OCI-LY7 (cell line): ENCODE measurements around the gene ACER3. TPM values are rescaled to one million over a fixed set of nuclear protein-coding genes. Genes with fewer than 3 reads are reported as not detected.

Experiments
- BruUV-seq: library from RNA; stranded (reverse); fragments of 400-500 nt; replicated peaks from 2 replicates; lab custom pipeline; 2021; lab: Mats Ljungman, UMichigan
- CTCF ChIA-PET: fragments of 300-600 bp; sonication (Branson Sonifier 250); formaldehyde crosslinking; loops from one replicate; lab custom pipeline; 2022; ENCODE audit warnings: antibody characterized with exemption; ENCODE audit not compliant: unreplicated experiment; lab: Charles Lee
- POLR2A ChIA-PET: fragments of 300-600 bp; sonication (Branson Sonifier 250); formaldehyde crosslinking; loops from one replicate; lab custom pipeline; 2022; ENCODE audit warnings: antibody characterized with exemption; lab: Charles Lee
- DNase-seq: peaks from one replicate; pipeline ENCODE4 v3.0.0-alpha.2; 2015; ENCODE audit warnings: low spot score
- H2AFZ ChIP-seq: fragments of 200-600 bp; sonication (generic), shearing (Covaris generic); 2 replicates; pipeline ENCODE4 v1.6.1; 2014; ENCODE audit warnings: mild to moderate bottlenecking, antibody characterized with exemption, low read length, moderate library complexity
- H3K27ac ChIP-seq: fragments of 200-600 bp; sonication (generic); 2 replicates; pipeline ENCODE4 v1.5.1; 2014; ENCODE audit warnings: mixed run types, low read depth, mild to moderate bottlenecking, moderate library complexity, low read length, inconsistent platforms; ENCODE audit not compliant: poor library complexity, severe bottlenecking
- H3K36me3 ChIP-seq: fragments of 200-600 bp; sonication (generic); 2 replicates; pipeline ENCODE4 v1.6.1; 2014; ENCODE audit warnings: mild to moderate bottlenecking, antibody characterized with exemption, low read length, moderate library complexity, mixed read lengths; ENCODE audit not compliant: insufficient read depth
- H3K4me1 ChIP-seq: fragments of 200-600 bp; sonication (generic); 2 replicates; pipeline ENCODE4 v1.5.1; 2014; ENCODE audit warnings: mild to moderate bottlenecking, low read length; ENCODE audit not compliant: insufficient read depth, poor library complexity, severe bottlenecking
- H3K4me2 ChIP-seq: fragments of 200-600 bp; sonication (generic); 2 replicates; pipeline ENCODE4 v1.6.1; 2014; ENCODE audit warnings: mild to moderate bottlenecking, low read length
- H3K4me3 ChIP-seq: fragments of 200-600 bp; sonication (generic); 2 replicates; pipeline ENCODE4 v1.5.1; 2014; ENCODE audit warnings: mild to moderate bottlenecking, low read depth, low read length; ENCODE audit not compliant: poor library complexity, severe bottlenecking
- H3K79me2 ChIP-seq: fragments of 200-600 bp; sonication (generic); 2 replicates; pipeline ENCODE4 v1.6.1; 2016; ENCODE audit warnings: low read depth, mild to moderate bottlenecking, low read length, moderate library complexity, mixed read lengths; ENCODE audit not compliant: insufficient read depth
- H3K9me2 ChIP-seq: fragments of 200-600 bp; sonication (generic); 2 replicates; pipeline ENCODE4 v1.6.1; 2016; ENCODE audit warnings: mild to moderate bottlenecking, low read length, mixed read lengths; ENCODE audit not compliant: insufficient read depth
- H3K9me3 ChIP-seq: fragments of 200-600 bp; sonication (generic); 2 replicates; pipeline ENCODE4 v1.6.1; 2014; ENCODE audit warnings: mild to moderate bottlenecking, mixed run types, low read length, mixed read lengths
- H4K20me1 ChIP-seq: fragments of 200-600 bp; sonication (generic); 2 replicates; pipeline ENCODE4 v1.6.1; 2014; ENCODE audit warnings: mild to moderate bottlenecking, antibody characterized with exemption, low read length, moderate library complexity, mixed read lengths; ENCODE audit not compliant: insufficient read depth
- EZH2phosphoT487 ChIP-seq: fragments of 200-600 bp; sonication (generic); IDR thresholded peaks from 2 replicates; pipeline ENCODE4 v1.6.1; 2018; ENCODE audit warnings: low read depth, borderline replicate concordance, mild to moderate bottlenecking, mixed run types, antibody characterized with exemption, low read length, moderate library complexity, mixed read lengths
- intact Hi-C: fragments of 100-400 bp; cut with micrococcal nuclease; formaldehyde crosslinking; loops from one replicate; pipeline ENCODE4 v1.10.0; 2022; ENCODE audit not compliant: unreplicated experiment
- total RNA-seq, 2 experiments: library from RNA; depleted of rRNA in 1 of 2; stranded (reverse); fragments of >200 nt in 1 of 2; shearing (Covaris generic) in 1 of 2; gene quantifications; 2 replicates each; pipeline ENCODE4 v1.2.3, GENCODE V29; 2014 to 2022
- TF ChIP-seq, protein P1 (sequence below): fragments of 200-600 bp; sonication (generic); conservative IDR thresholded peaks from 2 replicates; pipeline ENCODE4 v1.5.1; 2014; ENCODE audit warnings: mild to moderate bottlenecking, antibody characterized with exemption, low read length, moderate library complexity, mixed read lengths

The ACER3 gene
- total RNA-seq, 2 experiments from 2014 or later, result 3.0 to 12.2 TPM

DNA sequence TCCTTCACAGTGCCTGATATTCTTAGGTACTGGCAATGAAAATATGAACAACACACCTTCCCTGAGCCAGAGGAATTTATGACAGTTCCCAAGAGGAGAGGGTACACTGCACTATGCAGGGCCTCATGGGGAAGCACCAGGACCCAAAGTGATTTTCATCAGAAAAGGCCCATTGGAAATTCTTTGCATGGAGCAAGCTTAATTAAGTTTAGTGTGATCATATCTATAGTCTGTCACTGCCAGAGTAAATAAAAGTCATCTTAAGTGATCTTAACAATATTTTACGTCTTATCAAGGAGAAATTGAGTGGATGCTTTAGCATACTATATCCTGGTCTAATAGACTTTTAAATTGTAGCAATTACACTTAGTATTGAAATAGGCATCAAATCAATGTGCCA, 86.5 kb downstream of the ACER3 start:
- H3K27ac ChIP-seq, result no peak overlapping the region
- H3K36me3 ChIP-seq, result no peaks in the 10 kb centered on the region
- no peak overlapping the region for H3K4me2 ChIP-seq
- ChIA-PET CTCF (no interaction called here), POLR2A (interaction anchor here (0.6 to 1.1 kb wide), 2 partner anchors 14 to 937 kb away, joined by 3 to 4 read pairs; no protein-coding TSS in a partner anchor)
- no peaks in the 10 kb centered on the region for H3K9me3 ChIP-seq
- no peaks in the 10 kb centered on the region for H3K79me2 ChIP-seq
- no peaks in the 10 kb centered on the region for H3K4me1 ChIP-seq
- no TSS peak for BruUV-seq
- H2AFZ ChIP-seq, result no peak overlapping the region
- H3K4me3 ChIP-seq, result no peak overlapping the region
- H3K9me2 ChIP-seq, result no peaks in the 10 kb centered on the region
- TF ChIP-seq, protein P1, sequence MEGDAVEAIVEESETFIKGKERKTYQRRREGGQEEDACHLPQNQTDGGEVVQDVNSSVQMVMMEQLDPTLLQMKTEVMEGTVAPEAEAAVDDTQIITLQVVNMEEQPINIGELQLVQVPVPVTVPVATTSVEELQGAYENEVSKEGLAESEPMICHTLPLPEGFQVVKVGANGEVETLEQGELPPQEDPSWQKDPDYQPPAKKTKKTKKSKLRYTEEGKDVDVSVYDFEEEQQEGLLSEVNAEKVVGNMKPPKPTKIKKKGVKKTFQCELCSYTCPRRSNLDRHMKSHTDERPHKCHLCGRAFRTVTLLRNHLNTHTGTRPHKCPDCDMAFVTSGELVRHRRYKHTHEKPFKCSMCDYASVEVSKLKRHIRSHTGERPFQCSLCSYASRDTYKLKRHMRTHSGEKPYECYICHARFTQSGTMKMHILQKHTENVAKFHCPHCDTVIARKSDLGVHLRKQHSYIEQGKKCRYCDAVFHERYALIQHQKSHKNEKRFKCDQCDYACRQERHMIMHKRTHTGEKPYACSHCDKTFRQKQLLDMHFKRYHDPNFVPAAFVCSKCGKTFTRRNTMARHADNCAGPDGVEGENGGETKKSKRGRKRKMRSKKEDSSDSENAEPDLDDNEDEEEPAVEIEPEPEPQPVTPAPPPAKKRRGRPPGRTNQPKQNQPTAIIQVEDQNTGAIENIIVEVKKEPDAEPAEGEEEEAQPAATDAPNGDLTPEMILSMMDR, result no peak
- no peak for TF ChIP-seq EZH2phosphoT487
- no peak for DNase-seq
- H4K20me1 ChIP-seq, result no peaks in the 10 kb centered on the region
- intact Hi-C loops, result no loop called here

- ChIA-PET POLR2A (interaction anchor here (0.6 to 1.1 kb wide), 2 partner anchors 14 to 937 kb away, joined by 3 to 4 read pairs; no protein-coding TSS in a partner anchor), CTCF (no interaction called here)
- Histone ChIP-seq H3K4me3 (no peak overlapping the region), H3K36me3 (no peaks in the 10 kb centered on the region), H3K9me3 (no peaks in the 10 kb centered on the region), H3K9me2 (no peaks in the 10 kb centered on the region), H4K20me1 (no peaks in the 10 kb centered on the region), H2AFZ (no peak overlapping the region), H3K79me2 (no peaks in the 10 kb centered on the region), H3K27ac (no peak overlapping the region), H3K4me1 (no peaks in the 10 kb centered on the region), H3K4me2 (no peak overlapping the region)
- no peak for DNase-seq
- BruUV-seq, result no TSS peak
- intact Hi-C loops, result no loop called here
- no peak for TF ChIP-seq EZH2phosphoT487
- TF ChIP-seq, protein P1, result no peak
Measured at GRCh38 chr11:76947800-76948199, 87.1 kb downstream of the ACER3 start.

DNA sequence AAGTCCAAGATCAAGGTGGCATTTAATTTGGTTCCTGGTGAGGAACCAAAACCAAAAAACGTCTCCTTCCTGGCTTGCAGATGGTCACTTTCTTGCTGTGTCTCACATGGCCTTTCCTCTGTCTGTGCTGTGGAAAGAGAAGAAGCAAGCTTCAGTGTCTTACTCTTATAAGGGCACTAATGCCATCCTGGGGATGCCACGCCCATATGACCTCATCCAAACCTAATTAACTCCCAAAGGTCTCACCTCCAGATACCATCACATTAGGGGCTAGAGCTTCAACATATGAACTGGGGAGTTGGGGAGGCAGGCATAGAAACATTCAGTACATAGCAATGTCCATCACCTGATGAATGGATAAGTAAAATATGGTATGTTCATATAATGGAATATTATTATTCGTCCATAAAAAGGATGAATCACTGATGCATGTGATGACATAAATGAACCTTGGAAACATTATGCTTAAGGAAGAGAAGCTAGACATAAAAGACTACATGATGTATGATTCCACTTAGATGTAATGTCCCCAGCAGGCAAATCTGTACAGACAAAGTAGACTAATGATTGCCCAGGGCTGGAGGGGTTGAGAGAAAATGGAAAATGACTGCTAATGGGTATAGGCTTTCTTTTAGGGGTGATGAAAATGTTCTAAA, 94.9 kb downstream of the ACER3 start:
- no peaks in the 10 kb centered on the region for H4K20me1 ChIP-seq
- TF ChIP-seq EZH2phosphoT487, result no peak
- TF ChIP-seq, protein P1, result no peak
- no peaks in the 10 kb centered on the region for H3K36me3 ChIP-seq
- POLR2A ChIA-PET, result no interaction called here
- CTCF ChIA-PET, result no interaction called here
- H3K9me2 ChIP-seq, result no peaks in the 10 kb centered on the region
- H3K9me3 ChIP-seq, result no peaks in the 10 kb centered on the region
- no peak overlapping the region for H3K27ac ChIP-seq
- no TSS peak for BruUV-seq
- no peak overlapping the region for H3K4me3 ChIP-seq
- intact Hi-C loops, result no loop called here
- H3K4me1 ChIP-seq, result no peaks in the 10 kb centered on the region
- no peak overlapping the region for H2AFZ ChIP-seq
- H3K79me2 ChIP-seq, result no peaks in the 10 kb centered on the region
- no peak overlapping the region for H3K4me2 ChIP-seq
- DNase-seq, result no peak
